Stimulated activated CD8-positive, alpha-beta memory T cell treated with anti-CD3 and anti-CD28 coated beads, Interleukin-2, amount 100 ng/mL, for 48 hours (primary cell): Measurements from ENCODE around the gene NME3.
"Not testable (repeated sequence)": the region's sequence is repeated elsewhere in the genome, so short reads cannot be mapped to it uniquely, and the experiment has no call there.

Source experiments
- DNase-seq, 2 donors: peaks; one replicate each; pipeline ENCODE4 v3.0.0-alpha.2; 2020; ENCODE audit warnings: low read depth in 2 of 2

Gene NME3

GRCh38 chr16:1749152-1750117 is 21.9 kb downstream of the NME3 start:
- no peak for DNase-seq

- DNase-seq: no peak
Measured at GRCh38 chr16:1747934-1748333, 23.4 kb downstream of the NME3 start.

GRCh38 chr16:1746693-1747195 is 24.6 kb downstream of the NME3 start:
- DNase-seq: no peak

GRCh38 chr16:1745900-1746692 is 25.2 kb downstream of the NME3 start:
- no peak for DNase-seq

- no peak for DNase-seq
Measured at GRCh38 chr16:1745181-1745899, 26.0 kb downstream of the NME3 start.

- no peak for DNase-seq
Measured at GRCh38 chr16:1744338-1744840, 27.0 kb downstream of the NME3 start.

- DNase-seq: no peak
Measured at GRCh38 chr16:1743376-1744337, 27.7 kb downstream of the NME3 start.

GRCh38 chr16:1741553-1742165 is 29.7 kb downstream of the NME3 start:
- DNase-seq: no peak

- no peak for DNase-seq
Measured at GRCh38 chr16:1740781-1741490, 30.4 kb downstream of the NME3 start.

GRCh38 chr16:1740234-1740633 is 31.1 kb downstream of the NME3 start:
- DNase-seq: no peak

- DNase-seq: no peak
Measured at GRCh38 chr16:1734816-1735215, 36.5 kb downstream of the NME3 start.

GRCh38 chr16:1734123-1734522 is 37.2 kb downstream of the NME3 start:
- no peak for DNase-seq

- not testable (repeated sequence) for DNase-seq
Measured at GRCh38 chr16:1732551-1732987, 38.8 kb downstream of the NME3 start.

- DNase-seq: no peak
Measured at GRCh38 chr16:1732071-1732470, 39.3 kb downstream of the NME3 start.

GRCh38 chr16:1731603-1732002 is 39.7 kb downstream of the NME3 start:
- DNase-seq: no peak

GRCh38 chr16:1731073-1731472 is 40.3 kb downstream of the NME3 start:
- no peak for DNase-seq

- DNase-seq: no peak
Measured at GRCh38 chr16:1729445-1729844, 41.9 kb downstream of the NME3 start.

- no peak for DNase-seq
Measured at GRCh38 chr16:1729026-1729425, 42.3 kb downstream of the NME3 start.
